HG02943 (cell line): ENCODE data around the gene RNF145.

ENCODE experiments used
- ATAC-seq: cut with Tn5 transposase; IDR thresholded peaks from one replicate; pipeline ENCODE4 v1.9.1; 2021; ENCODE audit warnings: mild to moderate bottlenecking, low read depth, moderate library complexity; ENCODE audit not compliant: unreplicated experiment

The RNF145 gene

GRCh38 chr5:159223469-159223868 lies 14.1 kb upstream of the RNF145 start:
- ATAC-seq: no peak

GRCh38 chr5:159220206-159220605 lies 10.9 kb upstream of the RNF145 start:
- ATAC-seq: no peak

- ATAC-seq: no peak
Observed at GRCh38 chr5:159218595-159219023, 9.3 kb upstream of the RNF145 start.

GRCh38 chr5:159217236-159217635 lies 7.9 kb upstream of the RNF145 start:
- no peak for ATAC-seq

- no peak for ATAC-seq
Observed at GRCh38 chr5:159216454-159216853, 7.1 kb upstream of the RNF145 start.

- ATAC-seq: no peak
Observed at GRCh38 chr5:159215886-159216285, 6.5 kb upstream of the RNF145 start.

DNA sequence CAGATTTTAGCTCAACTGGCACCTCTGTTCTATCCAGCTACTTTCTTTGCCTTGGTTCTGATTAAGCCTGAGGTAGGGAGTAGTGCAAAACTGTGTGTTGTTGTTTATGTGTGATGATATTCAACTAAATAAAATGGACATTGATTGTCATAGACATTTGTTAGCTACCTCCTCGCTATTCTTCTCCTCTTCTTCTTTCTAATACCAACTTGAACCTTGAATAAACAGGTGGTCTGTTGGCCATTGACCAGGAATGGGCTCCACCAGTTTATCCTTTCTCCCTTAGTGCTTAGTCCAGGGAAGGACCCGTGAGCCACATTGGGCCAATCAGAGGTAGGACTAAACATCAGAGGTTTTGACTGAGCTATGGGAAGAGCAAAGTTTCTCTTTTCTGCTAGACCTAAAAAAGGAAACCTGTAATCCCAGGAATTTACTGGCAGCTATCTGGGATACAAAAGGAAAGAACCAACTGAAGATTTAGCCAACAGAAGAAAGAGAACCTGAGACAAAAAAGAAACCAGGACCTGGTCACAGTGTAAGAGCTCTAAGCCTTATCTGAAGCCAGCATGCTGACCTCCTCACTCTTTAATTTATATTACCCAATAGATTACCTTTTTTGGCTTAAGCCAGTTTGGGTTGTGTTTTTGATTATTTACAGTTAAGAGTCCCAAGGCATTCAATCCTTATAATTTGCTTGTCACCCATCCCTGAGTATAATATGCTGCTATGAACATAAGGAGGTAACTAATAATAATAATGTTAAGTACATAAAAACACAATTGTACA lies 5.3 kb upstream of the RNF145 start:
- no peak for ATAC-seq

DNA sequence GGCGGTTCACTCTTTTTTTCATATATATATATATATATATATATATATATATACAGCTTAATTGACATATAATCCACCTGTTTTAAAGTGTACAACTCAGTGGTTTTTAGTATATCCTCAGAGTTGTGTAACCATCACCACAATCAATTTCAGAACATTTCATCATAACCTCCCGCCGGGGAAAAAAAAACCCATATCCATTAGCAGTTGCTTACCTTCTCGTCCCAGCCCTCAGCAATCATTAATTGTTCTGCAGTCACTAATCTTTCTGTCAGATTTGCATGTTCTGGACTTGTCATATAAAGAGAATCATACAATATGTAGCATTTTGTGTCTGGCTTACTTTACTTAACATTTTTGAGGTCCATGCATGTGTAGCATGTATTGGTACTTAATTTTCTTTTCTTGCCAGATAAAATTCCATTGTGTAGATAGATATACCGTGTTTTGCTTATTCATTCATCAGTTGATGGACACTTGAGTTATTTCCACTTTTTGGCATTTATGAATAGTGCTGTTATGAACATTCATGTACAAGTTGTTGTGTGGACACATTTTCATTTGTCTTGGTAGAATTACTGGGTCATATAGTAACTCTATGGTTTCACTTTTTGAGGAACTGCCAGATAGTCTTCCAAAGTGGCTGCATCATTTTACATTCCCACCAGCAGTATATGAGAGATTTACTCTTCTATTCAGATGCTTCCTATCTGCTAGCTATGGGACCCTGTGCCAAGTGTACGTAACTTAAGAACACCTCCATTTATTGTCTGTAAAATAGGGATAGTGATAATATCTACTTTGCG lies 3.5 kb upstream of the RNF145 start:
- no peak for ATAC-seq

GRCh38 chr5:159211729-159212174 lies 2.4 kb upstream of the RNF145 start:
- ATAC-seq: no peak

GRCh38 chr5:159210846-159211245 lies 1.5 kb upstream of the RNF145 start:
- no peak for ATAC-seq

GRCh38 chr5:159210210-159210661 lies 883 bp upstream of the RNF145 start:
- ATAC-seq: no peak

- peak; percentile 1 for ATAC-seq
Observed at GRCh38 chr5:159208514-159209437, 577 bp downstream of the RNF145 start.

DNA sequence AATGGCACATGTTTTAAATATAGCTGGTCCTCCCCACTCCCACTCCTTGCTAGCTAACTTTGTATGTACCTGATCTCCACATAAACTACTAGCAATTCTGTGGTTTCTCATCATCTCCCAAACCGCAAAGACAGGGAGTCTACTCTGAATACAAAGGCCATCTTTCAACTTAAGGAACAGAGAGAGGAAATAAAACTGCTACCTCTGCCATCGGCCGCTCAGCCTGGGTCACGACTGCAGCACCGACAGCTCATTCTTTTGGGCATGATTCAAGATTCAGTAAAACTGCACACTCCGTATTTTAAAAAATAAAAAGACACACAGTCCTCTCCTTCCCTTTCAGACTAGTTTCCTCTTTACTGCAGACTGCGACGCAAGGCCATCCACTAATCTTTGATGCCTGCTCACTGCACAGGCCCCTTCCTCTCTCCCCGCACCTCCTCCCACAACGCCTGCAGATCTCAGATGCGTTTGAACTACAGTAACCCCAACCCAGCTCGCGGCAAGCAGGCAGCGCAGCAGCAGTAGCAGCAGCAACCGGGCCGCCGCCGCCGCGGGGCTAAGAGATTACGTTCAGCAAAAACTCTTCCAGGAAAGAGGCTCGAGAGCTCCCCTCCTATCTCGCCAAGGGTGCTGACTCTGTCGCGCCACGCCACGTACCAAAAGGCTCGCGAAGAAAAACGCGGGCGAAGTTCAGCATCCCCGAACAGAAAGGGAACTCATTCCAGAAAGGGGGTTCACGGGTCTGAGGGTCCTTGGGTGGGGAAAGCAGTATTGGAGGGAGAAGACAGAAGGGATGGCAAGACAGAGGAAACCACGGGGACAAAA lies 1.5 kb downstream of the RNF145 start:
- ATAC-seq: peak; percentile 59

- peak; percentile 6 for ATAC-seq
Observed at GRCh38 chr5:159207222-159207685, 2.1 kb downstream of the RNF145 start.

DNA sequence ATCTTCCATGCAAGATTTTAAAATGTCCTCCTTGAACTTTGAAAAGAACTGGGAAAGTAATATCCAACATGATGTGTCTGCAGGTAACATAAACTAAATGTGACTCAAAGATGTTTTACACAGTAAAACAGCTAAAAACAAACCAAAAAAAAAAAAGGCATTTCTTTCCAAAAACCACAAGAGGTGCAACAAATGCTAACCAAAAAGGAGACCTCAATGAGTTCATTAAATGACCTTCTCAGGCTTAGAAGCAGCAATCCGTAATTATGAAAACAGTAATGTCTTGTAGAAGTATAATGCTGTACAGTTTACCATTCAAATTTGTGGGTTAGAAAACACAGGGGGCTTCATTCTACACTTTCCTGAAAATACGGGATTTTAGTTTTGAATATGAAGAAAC lies 2.5 kb downstream of the RNF145 start:
- ATAC-seq: no peak

GRCh38 chr5:159206368-159206767 lies 3.0 kb downstream of the RNF145 start:
- ATAC-seq: no peak

- no peak for ATAC-seq
Observed at GRCh38 chr5:159203351-159203750, 6.0 kb downstream of the RNF145 start.

- ATAC-seq: no peak
Observed at GRCh38 chr5:159202151-159202550, 7.2 kb downstream of the RNF145 start.

- ATAC-seq: no peak
Observed at GRCh38 chr5:159199780-159200179, 9.6 kb downstream of the RNF145 start.

- no peak for ATAC-seq
Observed at GRCh38 chr5:159199225-159199624, 10.1 kb downstream of the RNF145 start.
